A673 (cell line): Measurements from ENCODE around the gene CDON.

Experiments used
- EZH2 ChIP-seq: fragments of 200-600 bp; sonication (generic); IDR thresholded peaks from 2 replicates; pipeline ENCODE4 v1.6.1; 2017; ENCODE audit warnings: borderline replicate concordance, low read depth, mild to moderate bottlenecking, mixed read lengths, antibody characterized with exemption, low read length; ENCODE audit not compliant: poor library complexity, severe bottlenecking
- TF ChIP-seq, protein P1 (sequence below): fragments of 300-800, 200-600 bp; sonication (generic); conservative IDR thresholded peaks from 2 replicates; pipeline ENCODE4 v1.5.1; 2017; ENCODE audit warnings: low read depth, mild to moderate bottlenecking, antibody characterized with exemption, low read length, moderate library complexity, mixed read lengths

DNA sequence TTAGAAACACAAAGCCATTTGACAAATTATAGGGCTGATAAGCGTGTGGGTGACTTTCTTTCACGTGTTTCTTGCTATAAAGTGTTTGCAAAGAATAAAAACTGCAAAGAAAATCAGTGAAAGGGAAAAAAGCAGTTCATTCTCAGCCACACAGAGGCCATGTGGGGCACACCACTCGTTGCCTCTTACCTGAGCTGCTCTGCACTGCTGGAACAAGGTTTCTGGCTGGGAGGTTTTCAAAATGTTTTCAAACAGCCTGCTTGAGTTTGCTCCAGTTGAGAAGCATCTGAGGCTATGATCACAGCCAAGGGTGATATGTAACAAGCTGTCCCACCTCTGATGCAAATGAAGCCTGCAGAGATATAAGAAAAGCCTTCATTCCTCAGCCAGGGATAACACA, 131.6 kb downstream of the CDON start:
- TF ChIP-seq EZH2 = no peak
- TF ChIP-seq, protein P1, sequence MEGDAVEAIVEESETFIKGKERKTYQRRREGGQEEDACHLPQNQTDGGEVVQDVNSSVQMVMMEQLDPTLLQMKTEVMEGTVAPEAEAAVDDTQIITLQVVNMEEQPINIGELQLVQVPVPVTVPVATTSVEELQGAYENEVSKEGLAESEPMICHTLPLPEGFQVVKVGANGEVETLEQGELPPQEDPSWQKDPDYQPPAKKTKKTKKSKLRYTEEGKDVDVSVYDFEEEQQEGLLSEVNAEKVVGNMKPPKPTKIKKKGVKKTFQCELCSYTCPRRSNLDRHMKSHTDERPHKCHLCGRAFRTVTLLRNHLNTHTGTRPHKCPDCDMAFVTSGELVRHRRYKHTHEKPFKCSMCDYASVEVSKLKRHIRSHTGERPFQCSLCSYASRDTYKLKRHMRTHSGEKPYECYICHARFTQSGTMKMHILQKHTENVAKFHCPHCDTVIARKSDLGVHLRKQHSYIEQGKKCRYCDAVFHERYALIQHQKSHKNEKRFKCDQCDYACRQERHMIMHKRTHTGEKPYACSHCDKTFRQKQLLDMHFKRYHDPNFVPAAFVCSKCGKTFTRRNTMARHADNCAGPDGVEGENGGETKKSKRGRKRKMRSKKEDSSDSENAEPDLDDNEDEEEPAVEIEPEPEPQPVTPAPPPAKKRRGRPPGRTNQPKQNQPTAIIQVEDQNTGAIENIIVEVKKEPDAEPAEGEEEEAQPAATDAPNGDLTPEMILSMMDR = no peak
